Measurements from ENCODE around the gene NOTCH4. TPM values are rescaled to one million over a fixed set of nuclear protein-coding genes. Genes with fewer than 3 reads are reported as not detected.

Gene NOTCH4
- total and polyA plus RNA-seq, 2 of the 4 experiments (the other 2 are of a cell fraction) = 0.96 to 1.3 TPM

DNA sequence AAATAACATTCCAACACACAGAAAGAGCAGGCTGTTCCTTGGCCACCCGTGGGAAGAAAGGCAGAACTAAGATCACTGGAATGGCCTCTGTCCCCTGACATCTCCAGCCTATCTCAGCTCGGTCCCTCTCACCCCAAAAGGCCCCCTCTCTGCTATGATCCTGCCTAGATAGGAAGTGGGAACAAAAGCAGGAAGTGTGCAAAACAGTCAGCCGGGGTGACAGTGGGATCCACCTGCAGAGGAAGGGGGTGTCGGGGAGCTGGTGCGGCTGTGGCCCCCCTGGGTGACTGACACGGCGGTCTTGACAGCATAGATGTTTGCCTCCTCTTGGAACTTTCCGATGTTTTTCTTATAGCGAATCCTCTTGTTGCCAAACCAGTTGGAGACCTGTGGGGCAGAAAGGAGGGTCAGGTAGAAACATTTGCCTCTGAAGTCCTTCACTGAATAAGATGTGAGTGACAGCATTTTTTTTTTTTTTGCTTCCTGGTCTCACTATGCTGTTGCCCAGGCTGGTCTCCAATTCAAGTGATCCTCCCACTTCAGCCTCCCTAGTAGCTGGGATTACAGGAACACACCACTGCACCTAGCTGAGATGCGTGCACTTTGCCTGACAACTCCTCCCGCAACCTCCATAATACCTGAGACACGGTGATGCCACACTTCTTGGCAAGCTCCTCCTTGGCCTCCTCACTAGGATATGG lies 36.7 kb downstream of the NOTCH4 start:
- no peak overlapping the region for H3K23ac ChIP-seq (ENCODE audit: low read depth, low read length)
- WGBS, 2 experiments (ENCODE audit: extremely low coverage in 2 of 2, insufficient read length in 1 of 2) = 93% methylated on average over 6 of the region's 12 CpGs; no CpG with 5 or more reads in 1 of the 2 experiments
- H3K4me1 ChIP-seq (ENCODE audit: control insufficient read depth, insufficient read depth, low read length) = peaks cover 5% of the 10 kb centered on the region
- H3K4me3 ChIP-seq (ENCODE audit: insufficient read depth, low read depth, low read length) = no peak overlapping the region
- no peak overlapping the region for H2BK5ac ChIP-seq (ENCODE audit: low read depth, low read length, poor library complexity, severe bottlenecking)
- no peak overlapping the region for H2BK120ac ChIP-seq (ENCODE audit: low read depth, low read length)
- intact Hi-C loops (cut with micrococcal nuclease) (loop anchor here (5.0 kb wide), 1 partner anchor 785 kb away; no protein-coding TSS in a partner anchor), in situ Hi-C loops (cut with MboI; ENCODE audit: low sequenced_read_pairs) (loop anchor here (25.0 kb wide), 1 partner anchor 775 kb away; the partner anchor contains the start of genes BRD2 and HLA-DMA), dilution Hi-C loops (cut with HindIII; ENCODE audit: low sequenced_read_pairs, unreplicated experiment) (no loop called here)
- no peak overlapping the region for H3K56ac ChIP-seq (ENCODE audit: extremely low read depth, insufficient read depth, low read length)
- peaks cover 9% of the 10 kb centered on the region for H3K9me1 ChIP-seq (ENCODE audit: insufficient read depth, low read length)
- no peak overlapping the region for H3K27ac ChIP-seq (ENCODE audit: insufficient read depth, low read length)
- no peak overlapping the region for H4K91ac ChIP-seq (ENCODE audit: insufficient read depth, low read depth, low read length)
- BruUV-seq (replicated peaks) = no TSS peak
- DNase-seq (no peak), ATAC-seq (ENCODE audit: low read depth) (no peak)
- no peak overlapping the region for H2BK20ac ChIP-seq (ENCODE audit: low read depth, low read length)
- H3K4ac ChIP-seq (ENCODE audit: low read depth, low read length) = no peak overlapping the region
- H2AFZ ChIP-seq (replicated peaks; ENCODE audit: low read length, poor library complexity) = no peak overlapping the region
- no peak overlapping the region for H3K4me2 ChIP-seq (ENCODE audit: low read depth, low read length)
- H3K18ac ChIP-seq (ENCODE audit: low read depth, low read length) = no peak overlapping the region
- peak overlapping the region; percentile 7 for H2AK9ac ChIP-seq (replicated peaks; ENCODE audit: low read depth, low read length, poor library complexity)
- H3K9ac ChIP-seq (ENCODE audit: low read depth, low read length) = no peak overlapping the region
- H2BK15ac ChIP-seq (ENCODE audit: low read depth, low read length) = no peak overlapping the region
- no peak overlapping the region for H4K5ac ChIP-seq (ENCODE audit: low read depth, low read length)
- H4K8ac ChIP-seq (ENCODE audit: low read depth in 2 of 2, low read length in 2 of 2) = no peak overlapping the region; a peak in 1 of 4 replicates
- H2AK5ac ChIP-seq (ENCODE audit: low read depth, low read length) = no peak overlapping the region
- ChIA-PET POLR2A (ENCODE audit: unreplicated experiment) (no interaction called here), CTCF (interaction anchor here (0.7 kb wide), 1 partner anchor 81 kb away, joined by 4 read pairs; no protein-coding TSS in a partner anchor)
- no peaks in the 10 kb centered on the region for H3K27me3 ChIP-seq (ENCODE audit: control insufficient read depth, insufficient read depth, low read length)
- H3K79me1 ChIP-seq (ENCODE audit: low read depth in 1 of 2, low read length in 2 of 2) = peaks cover 19 to 60% of the 10 kb centered on the region in 2 experiments
- no peaks in the 10 kb centered on the region for H3K9me3 ChIP-seq (ENCODE audit: control insufficient read depth, insufficient read depth, low read length)
- H4K20me1 ChIP-seq (ENCODE audit: insufficient read depth, low read length) = no peaks in the 10 kb centered on the region
- H3K14ac ChIP-seq (replicated peaks; ENCODE audit: low read depth, low read length) = no peak overlapping the region
- H3K36me3 ChIP-seq (ENCODE audit: control insufficient read depth, insufficient read depth, low read length) = peaks cover 34% of the 10 kb centered on the region
- TF ChIP-seq MXI1 (IDR thresholded peaks at IDR 0.05; ENCODE audit: borderline replicate concordance, low read depth, low read length) (no peak), NFE2L2 (IDR thresholded peaks at IDR 0.05; ENCODE audit: low read depth, low read length) (no peak), ELK1 (IDR thresholded peaks at IDR 0.05; ENCODE audit: borderline replicate concordance, low read depth, low read length) (no peak), SMC3 (IDR thresholded peaks at IDR 0.05; ENCODE audit: low read depth, low read length) (no peak), CEBPB (IDR thresholded peaks at IDR 0.05; ENCODE audit: low read depth, low read length) (no peak), MAFK (IDR thresholded peaks at IDR 0.05; ENCODE audit: low read depth, low read length) (no peak), FOS (IDR thresholded peaks at IDR 0.05; ENCODE audit: low read depth, low read length) (no peak), RFX5 (IDR thresholded peaks at IDR 0.05; ENCODE audit: low read depth, low read length) (no peak), RCOR1 (IDR thresholded peaks at IDR 0.05; ENCODE audit: insufficient replicate concordance, low read length) (no peak), CHD1 (IDR thresholded peaks at IDR 0.05; ENCODE audit: low read depth, low read length) (no peak), BHLHE40 (IDR thresholded peaks at IDR 0.05; ENCODE audit: low read depth, low read length) (no peak), POLR2A (IDR thresholded peaks at IDR 0.05; ENCODE audit: low read depth, low read length) (no peak), MAZ (IDR thresholded peaks at IDR 0.05; ENCODE audit: borderline replicate concordance, low read depth, low read length) (no peak), RAD21 (IDR thresholded peaks at IDR 0.05; ENCODE audit: low read length) (no peak)
- TF ChIP-seq, protein P1, sequence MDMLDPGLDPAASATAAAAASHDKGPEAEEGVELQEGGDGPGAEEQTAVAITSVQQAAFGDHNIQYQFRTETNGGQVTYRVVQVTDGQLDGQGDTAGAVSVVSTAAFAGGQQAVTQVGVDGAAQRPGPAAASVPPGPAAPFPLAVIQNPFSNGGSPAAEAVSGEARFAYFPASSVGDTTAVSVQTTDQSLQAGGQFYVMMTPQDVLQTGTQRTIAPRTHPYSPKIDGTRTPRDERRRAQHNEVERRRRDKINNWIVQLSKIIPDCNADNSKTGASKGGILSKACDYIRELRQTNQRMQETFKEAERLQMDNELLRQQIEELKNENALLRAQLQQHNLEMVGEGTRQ (IDR thresholded peaks at IDR 0.05; ENCODE audit: low read depth, low read length) = no peak
